Ovary (tissue), 3 donors: Measurements from ENCODE around the gene SERP2.

Experiments used
- CTCF ChIP-seq, 3 donors: fragments of 450-650 bp in 2 of 3; fragments of 200-600 bp in 1 of 3; IDR thresholded peaks; one replicate each; pipeline versions ENCODE4 v1.5.1 to v1.8.0; 2016 to 2022; ENCODE audit warnings: antibody characterized with exemption in 3 of 3, mild to moderate bottlenecking in 1 of 3
- POLR2A ChIP-seq: fragments of 450-650 bp; IDR thresholded peaks from one replicate; pipeline ENCODE4 v1.6.1; 2017; ENCODE audit warnings: antibody characterized with exemption, mild to moderate bottlenecking, moderate library complexity
- donor health status: DM: no; HTN: no; CAD: no.

GRCh38 chr13:44393391-44393790, 19.8 kb downstream of the SERP2 start:
- TF ChIP-seq CTCF (IDR thresholded peaks at IDR 0.05) (no peak), POLR2A (no peak)
